SK-N-SH treated with all-trans-retinoic acid at 6 μM for 48 hours (cell line): ENCODE results near the gene NOC4L.

Experiments
- ATAC-seq: fragments of 200-7000 bp; cut with Tn5 transposase; 3 replicates; pipeline ENCODE4 v1.9.1; 2020; ENCODE audit warnings: mild to moderate bottlenecking, moderate library complexity
- ARNTL ChIP-seq: fragments of 450-650 bp; formaldehyde crosslinking; IDR thresholded peaks from 2 replicates; pipeline ENCODE4 v1.5.0; 2020; ENCODE audit warnings: low read depth, mild to moderate bottlenecking, moderate library complexity, borderline replicate concordance
- BACH2 ChIP-seq: fragments of 250-450 bp; sonication (Bioruptor Pico); IDR thresholded peaks from 2 replicates; pipeline ENCODE4 v1.9.0; 2021; ENCODE audit warnings: mild to moderate bottlenecking, borderline replicate concordance
- CSDC2 ChIP-seq: fragments of 250-450 bp; sonication (Bioruptor Pico); IDR thresholded peaks from 2 replicates; pipeline ENCODE4 v1.5.0; 2020; ENCODE audit warnings: mild to moderate bottlenecking, moderate library complexity
- ESRRG ChIP-seq: fragments of 250-450 bp; sonication (Bioruptor Pico); IDR thresholded peaks from 2 replicates; pipeline ENCODE4 v1.6.1; 2021; ENCODE audit warnings: mild to moderate bottlenecking
- GLIS3 ChIP-seq: fragments of 250-450 bp; sonication (Bioruptor Pico); IDR thresholded peaks from 2 replicates; pipeline ENCODE4 v1.5.0; 2020; ENCODE audit warnings: mild to moderate bottlenecking, moderate library complexity
- OSR1 ChIP-seq: fragments of 250-450 bp; sonication (Bioruptor Pico); IDR thresholded peaks from 2 replicates; pipeline ENCODE4 v1.8.0; 2022; ENCODE audit warnings: moderate library complexity, mild to moderate bottlenecking, inconsistent platforms
- PPARA ChIP-seq: fragments of 250-450 bp; sonication (Bioruptor Pico); IDR thresholded peaks from 2 replicates; pipeline ENCODE4 v1.5.0; 2020; ENCODE audit warnings: mild to moderate bottlenecking, borderline replicate concordance
- RARB ChIP-seq: fragments of 250-450 bp; sonication (Bioruptor Pico); IDR thresholded peaks from 2 replicates; pipeline ENCODE4 v1.8.0; 2021; ENCODE audit warnings: mild to moderate bottlenecking, moderate library complexity
- SNAI2 ChIP-seq: fragments of 250-450 bp; sonication (Bioruptor Pico); IDR thresholded peaks from 2 replicates; pipeline ENCODE4 v1.5.0; 2020; ENCODE audit warnings: mild to moderate bottlenecking, moderate library complexity
- TCF4 ChIP-seq: fragments of 250-450 bp; sonication (Bioruptor Pico); IDR thresholded peaks from 2 replicates; pipeline ENCODE4 v1.8.0; 2021; ENCODE audit warnings: mild to moderate bottlenecking, moderate library complexity, borderline replicate concordance
- TOX ChIP-seq: fragments of 250-450 bp; sonication (Bioruptor Pico); IDR thresholded peaks from 2 replicates; pipeline ENCODE4 v1.8.0; 2021; ENCODE audit warnings: mild to moderate bottlenecking, moderate library complexity, borderline replicate concordance
- ZC3H10 ChIP-seq: fragments of 250-450 bp; sonication (Bioruptor Pico); IDR thresholded peaks from 2 replicates; pipeline ENCODE4 v1.5.1; 2021; ENCODE audit warnings: mild to moderate bottlenecking, moderate library complexity
- ZFP3 ChIP-seq: fragments of 250-450 bp; sonication (Bioruptor Pico); IDR thresholded peaks from 2 replicates; pipeline ENCODE4 v1.5.0; 2020; ENCODE audit warnings: mild to moderate bottlenecking, moderate library complexity
- ZFP30 ChIP-seq: fragments of 450-650 bp; formaldehyde crosslinking; IDR thresholded peaks from 2 replicates; pipeline ENCODE4 v1.5.0; 2022; ENCODE audit warnings: mild to moderate bottlenecking, moderate library complexity
- ZNF565 ChIP-seq: fragments of 450-650 bp; formaldehyde crosslinking; conservative IDR thresholded peaks from 2 replicates; pipeline ENCODE4 v1.5.0; 2020; ENCODE audit warnings: low read depth, mild to moderate bottlenecking, moderate library complexity
- ZNF70 ChIP-seq: fragments of 450-650 bp; formaldehyde crosslinking; IDR thresholded peaks from 2 replicates; pipeline ENCODE4 v1.5.0; 2020; ENCODE audit warnings: mild to moderate bottlenecking, moderate library complexity
- ZNF8 ChIP-seq: fragments of 450-650 bp; formaldehyde crosslinking; IDR thresholded peaks from 2 replicates; pipeline ENCODE4 v1.5.0; 2020; ENCODE audit warnings: mild to moderate bottlenecking, moderate library complexity
- TF ChIP-seq, protein P1 (sequence below): fragments of 250-450 bp; sonication (Bioruptor Pico); IDR thresholded peaks from 2 replicates; pipeline ENCODE4 v1.5.1; 2020; ENCODE audit warnings: low read depth, mild to moderate bottlenecking, moderate library complexity
- TF ChIP-seq, protein P2 (sequence below): fragments of 250-450 bp; sonication (Bioruptor Pico); IDR thresholded peaks from 2 replicates; pipeline ENCODE4 v1.5.1; 2021; ENCODE audit warnings: mild to moderate bottlenecking, moderate library complexity
- TF ChIP-seq, protein P3 (sequence below): fragments of 250-450 bp; sonication (Bioruptor Pico); IDR thresholded peaks from 2 replicates; pipeline ENCODE4 v1.5.0; 2020; ENCODE audit warnings: mild to moderate bottlenecking, moderate library complexity
- TF ChIP-seq, protein P4 (sequence below): fragments of 250-450 bp; sonication (Bioruptor Pico); IDR thresholded peaks from 2 replicates; pipeline ENCODE4 v1.8.0; 2021; ENCODE audit warnings: low read depth, mild to moderate bottlenecking, moderate library complexity, borderline replicate concordance
- TF ChIP-seq, protein P5 (sequence below): fragments of 250-450 bp; sonication (Bioruptor Pico); IDR thresholded peaks from 2 replicates; pipeline ENCODE4 v1.8.0; 2020; ENCODE audit warnings: mild to moderate bottlenecking, moderate library complexity, borderline replicate concordance

NOC4L gene

DNA sequence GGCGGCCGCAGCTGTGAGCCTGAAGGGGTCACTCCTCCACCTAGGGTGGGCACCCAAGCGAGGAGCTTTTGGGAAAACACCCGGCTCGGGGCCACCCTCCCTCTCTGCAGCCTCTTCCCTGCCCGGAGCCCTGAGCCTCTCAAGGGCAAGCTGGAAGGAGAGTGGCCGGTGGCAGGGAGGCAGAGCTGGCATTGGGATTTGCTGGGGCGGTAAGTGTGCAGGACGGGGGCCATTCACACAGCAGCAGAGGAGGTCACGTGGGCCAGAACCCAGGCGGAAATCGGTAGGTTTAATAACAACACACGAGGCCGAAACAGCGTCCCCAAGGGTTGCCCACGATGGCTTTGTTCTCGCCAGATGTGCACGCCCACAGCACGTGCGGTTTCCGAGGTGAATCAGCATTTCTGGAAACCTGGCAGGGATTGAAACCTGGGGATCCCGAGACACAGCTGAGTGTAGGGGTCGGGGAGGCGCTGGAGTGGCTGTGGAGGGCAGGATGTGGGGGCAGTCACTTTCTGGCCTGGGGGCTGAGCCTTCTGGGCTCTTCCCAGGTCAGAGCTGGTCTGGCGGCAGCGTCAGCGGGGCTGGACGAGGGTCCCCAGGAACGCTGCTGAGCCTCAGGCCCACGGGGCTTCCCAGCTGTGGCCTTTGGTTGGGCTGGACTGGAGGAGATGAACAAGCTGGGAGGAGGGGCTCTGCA, 23.5 kb downstream of the NOC4L start:
- TF ChIP-seq, protein P1, sequence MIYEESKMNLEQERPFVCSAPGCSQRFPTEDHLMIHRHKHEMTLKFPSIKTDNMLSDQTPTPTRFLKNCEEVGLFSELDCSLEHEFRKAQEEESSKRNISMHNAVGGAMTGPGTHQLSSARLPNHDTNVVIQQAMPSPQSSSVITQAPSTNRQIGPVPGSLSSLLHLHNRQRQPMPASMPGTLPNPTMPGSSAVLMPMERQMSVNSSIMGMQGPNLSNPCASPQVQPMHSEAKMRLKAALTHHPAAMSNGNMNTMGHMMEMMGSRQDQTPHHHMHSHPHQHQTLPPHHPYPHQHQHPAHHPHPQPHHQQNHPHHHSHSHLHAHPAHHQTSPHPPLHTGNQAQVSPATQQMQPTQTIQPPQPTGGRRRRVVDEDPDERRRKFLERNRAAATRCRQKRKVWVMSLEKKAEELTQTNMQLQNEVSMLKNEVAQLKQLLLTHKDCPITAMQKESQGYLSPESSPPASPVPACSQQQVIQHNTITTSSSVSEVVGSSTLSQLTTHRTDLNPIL: no peak
- TF ChIP-seq, protein P2, sequence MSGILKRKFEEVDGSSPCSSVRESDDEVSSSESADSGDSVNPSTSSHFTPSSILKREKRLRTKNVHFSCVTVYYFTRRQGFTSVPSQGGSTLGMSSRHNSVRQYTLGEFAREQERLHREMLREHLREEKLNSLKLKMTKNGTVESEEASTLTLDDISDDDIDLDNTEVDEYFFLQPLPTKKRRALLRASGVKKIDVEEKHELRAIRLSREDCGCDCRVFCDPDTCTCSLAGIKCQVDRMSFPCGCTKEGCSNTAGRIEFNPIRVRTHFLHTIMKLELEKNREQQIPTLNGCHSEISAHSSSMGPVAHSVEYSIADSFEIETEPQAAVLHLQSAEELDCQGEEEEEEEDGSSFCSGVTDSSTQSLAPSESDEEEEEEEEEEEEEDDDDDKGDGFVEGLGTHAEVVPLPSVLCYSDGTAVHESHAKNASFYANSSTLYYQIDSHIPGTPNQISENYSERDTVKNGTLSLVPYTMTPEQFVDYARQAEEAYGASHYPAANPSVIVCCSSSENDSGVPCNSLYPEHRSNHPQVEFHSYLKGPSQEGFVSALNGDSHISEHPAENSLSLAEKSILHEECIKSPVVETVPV (CRISPR knock-in tag): no peak
- TF ChIP-seq GLIS3 (CRISPR knock-in tag): no peak
- no peak for TF ChIP-seq OSR1 (CRISPR knock-in tag)
- no peak for TF ChIP-seq CSDC2
- no peak for TF ChIP-seq TOX (CRISPR knock-in tag)
- TF ChIP-seq ZNF565 (CRISPR knock-in tag): no peak
- no peak for TF ChIP-seq ZNF70 (CRISPR knock-in tag)
- no peak for TF ChIP-seq ZNF8 (CRISPR knock-in tag)
- TF ChIP-seq ARNTL (CRISPR knock-in tag): no peak
- TF ChIP-seq ZFP30 (CRISPR knock-in tag): no peak
- TF ChIP-seq SNAI2 (CRISPR knock-in tag): no peak
- no peak for TF ChIP-seq TCF4 (CRISPR knock-in tag)
- no peak for TF ChIP-seq RARB (CRISPR knock-in tag)
- ATAC-seq: no peak

DNA sequence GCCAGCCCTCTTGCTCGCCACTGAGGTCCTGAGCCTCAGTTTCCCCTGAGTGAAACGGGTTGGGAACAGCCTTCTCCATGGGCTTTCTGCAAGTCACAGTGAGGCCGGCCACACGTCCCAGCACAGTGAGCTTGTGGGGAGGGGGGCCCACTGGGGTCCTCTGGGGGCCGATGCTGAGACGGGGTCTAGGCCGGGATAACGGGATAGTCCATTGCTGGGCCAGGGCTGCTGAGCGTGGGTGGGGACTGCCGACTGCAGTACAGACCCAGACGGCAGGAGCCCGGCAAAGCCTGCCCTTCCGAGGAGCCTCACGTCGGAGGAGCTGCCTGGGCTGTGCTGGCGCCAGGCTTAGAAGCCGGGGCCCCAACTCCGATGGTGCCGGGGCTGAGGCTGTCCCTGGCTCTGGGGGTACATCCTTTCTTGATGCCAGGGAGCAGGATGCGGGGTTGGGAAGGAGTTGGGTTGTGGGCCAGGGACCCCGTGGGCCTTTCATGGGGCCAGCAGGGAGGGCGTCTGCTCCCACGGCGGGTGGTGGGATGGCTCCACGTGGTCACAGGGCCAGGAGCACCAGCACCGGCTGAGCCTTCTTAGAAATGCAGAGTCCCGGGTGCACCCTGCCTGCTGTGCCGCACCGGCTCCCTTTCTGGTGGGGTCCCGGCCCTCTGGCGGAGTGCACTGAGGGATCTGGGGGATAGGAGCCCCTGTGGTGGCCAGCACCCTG, 24.2 kb downstream of the NOC4L start:
- TF ChIP-seq TOX (CRISPR knock-in tag) (no peak), ZFP30 (CRISPR knock-in tag) (no peak), BACH2 (CRISPR knock-in tag) (no peak), ZC3H10 (CRISPR knock-in tag) (no peak), ZNF565 (CRISPR knock-in tag) (no peak)
- TF ChIP-seq, protein P2 (CRISPR knock-in tag): no peak
- TF ChIP-seq, all 23 proteins: peak for 0
- ATAC-seq: no peak

DNA sequence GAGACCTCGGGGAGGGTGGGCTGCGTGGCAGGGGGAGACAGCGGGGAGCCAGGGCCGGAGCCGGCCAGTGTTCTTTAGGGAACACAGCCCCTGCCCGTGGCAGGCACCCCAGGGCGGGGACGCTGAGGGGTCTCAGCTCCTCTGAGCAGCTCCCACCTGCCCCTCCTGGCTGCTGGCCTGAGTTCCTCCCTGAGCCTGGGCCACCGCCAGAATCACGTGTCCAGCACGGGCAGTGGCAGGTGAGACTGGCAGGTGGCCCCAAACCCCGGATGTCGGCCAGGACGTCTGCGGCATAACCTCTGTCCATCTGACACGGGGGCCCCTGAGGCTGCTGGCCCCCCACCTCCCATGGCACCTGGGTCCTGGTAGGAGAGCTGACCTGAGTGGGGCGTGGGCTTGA, 25.1 kb downstream of the NOC4L start:
- ATAC-seq: no peak

More for the DNA sequence above, 25.1 kb downstream of the NOC4L start:
- no peak for TF ChIP-seq ESRRG (CRISPR knock-in tag)
- TF ChIP-seq GLIS3 (CRISPR knock-in tag): no peak
- TF ChIP-seq, protein P3, sequence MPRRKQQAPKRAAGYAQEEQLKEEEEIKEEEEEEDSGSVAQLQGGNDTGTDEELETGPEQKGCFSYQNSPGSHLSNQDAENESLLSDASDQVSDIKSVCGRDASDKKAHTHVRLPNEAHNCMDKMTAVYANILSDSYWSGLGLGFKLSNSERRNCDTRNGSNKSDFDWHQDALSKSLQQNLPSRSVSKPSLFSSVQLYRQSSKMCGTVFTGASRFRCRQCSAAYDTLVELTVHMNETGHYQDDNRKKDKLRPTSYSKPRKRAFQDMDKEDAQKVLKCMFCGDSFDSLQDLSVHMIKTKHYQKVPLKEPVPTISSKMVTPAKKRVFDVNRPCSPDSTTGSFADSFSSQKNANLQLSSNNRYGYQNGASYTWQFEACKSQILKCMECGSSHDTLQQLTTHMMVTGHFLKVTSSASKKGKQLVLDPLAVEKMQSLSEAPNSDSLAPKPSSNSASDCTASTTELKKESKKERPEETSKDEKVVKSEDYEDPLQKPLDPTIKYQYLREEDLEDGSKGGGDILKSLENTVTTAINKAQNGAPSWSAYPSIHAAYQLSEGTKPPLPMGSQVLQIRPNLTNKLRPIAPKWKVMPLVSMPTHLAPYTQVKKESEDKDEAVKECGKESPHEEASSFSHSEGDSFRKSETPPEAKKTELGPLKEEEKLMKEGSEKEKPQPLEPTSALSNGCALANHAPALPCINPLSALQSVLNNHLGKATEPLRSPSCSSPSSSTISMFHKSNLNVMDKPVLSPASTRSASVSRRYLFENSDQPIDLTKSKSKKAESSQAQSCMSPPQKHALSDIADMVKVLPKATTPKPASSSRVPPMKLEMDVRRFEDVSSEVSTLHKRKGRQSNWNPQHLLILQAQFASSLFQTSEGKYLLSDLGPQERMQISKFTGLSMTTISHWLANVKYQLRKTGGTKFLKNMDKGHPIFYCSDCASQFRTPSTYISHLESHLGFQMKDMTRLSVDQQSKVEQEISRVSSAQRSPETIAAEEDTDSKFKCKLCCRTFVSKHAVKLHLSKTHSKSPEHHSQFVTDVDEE (CRISPR knock-in tag): no peak
- TF ChIP-seq PPARA (CRISPR knock-in tag): no peak
- no peak for TF ChIP-seq ARNTL (CRISPR knock-in tag)
- TF ChIP-seq ZC3H10 (CRISPR knock-in tag): no peak
- TF ChIP-seq TCF4 (CRISPR knock-in tag): no peak
- TF ChIP-seq ZFP3: no peak
- no peak for TF ChIP-seq ZNF8 (CRISPR knock-in tag)
- TF ChIP-seq, protein P4, sequence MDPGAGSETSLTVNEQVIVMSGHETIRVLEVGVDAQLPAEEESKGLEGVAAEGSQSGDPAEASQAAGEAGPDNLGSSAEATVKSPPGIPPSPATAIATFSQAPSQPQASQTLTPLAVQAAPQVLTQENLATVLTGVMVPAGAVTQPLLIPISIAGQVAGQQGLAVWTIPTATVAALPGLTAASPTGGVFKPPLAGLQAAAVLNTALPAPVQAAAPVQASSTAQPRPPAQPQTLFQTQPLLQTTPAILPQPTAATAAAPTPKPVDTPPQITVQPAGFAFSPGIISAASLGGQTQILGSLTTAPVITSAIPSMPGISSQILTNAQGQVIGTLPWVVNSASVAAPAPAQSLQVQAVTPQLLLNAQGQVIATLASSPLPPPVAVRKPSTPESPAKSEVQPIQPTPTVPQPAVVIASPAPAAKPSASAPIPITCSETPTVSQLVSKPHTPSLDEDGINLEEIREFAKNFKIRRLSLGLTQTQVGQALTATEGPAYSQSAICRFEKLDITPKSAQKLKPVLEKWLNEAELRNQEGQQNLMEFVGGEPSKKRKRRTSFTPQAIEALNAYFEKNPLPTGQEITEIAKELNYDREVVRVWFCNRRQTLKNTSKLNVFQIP: no peak
- no peak for TF ChIP-seq ZNF565 (CRISPR knock-in tag)
- TF ChIP-seq CSDC2: no peak
- TF ChIP-seq, protein P1: no peak
- no peak for TF ChIP-seq ZNF70 (CRISPR knock-in tag)
- TF ChIP-seq RARB (CRISPR knock-in tag): no peak
- TF ChIP-seq, protein P5, sequence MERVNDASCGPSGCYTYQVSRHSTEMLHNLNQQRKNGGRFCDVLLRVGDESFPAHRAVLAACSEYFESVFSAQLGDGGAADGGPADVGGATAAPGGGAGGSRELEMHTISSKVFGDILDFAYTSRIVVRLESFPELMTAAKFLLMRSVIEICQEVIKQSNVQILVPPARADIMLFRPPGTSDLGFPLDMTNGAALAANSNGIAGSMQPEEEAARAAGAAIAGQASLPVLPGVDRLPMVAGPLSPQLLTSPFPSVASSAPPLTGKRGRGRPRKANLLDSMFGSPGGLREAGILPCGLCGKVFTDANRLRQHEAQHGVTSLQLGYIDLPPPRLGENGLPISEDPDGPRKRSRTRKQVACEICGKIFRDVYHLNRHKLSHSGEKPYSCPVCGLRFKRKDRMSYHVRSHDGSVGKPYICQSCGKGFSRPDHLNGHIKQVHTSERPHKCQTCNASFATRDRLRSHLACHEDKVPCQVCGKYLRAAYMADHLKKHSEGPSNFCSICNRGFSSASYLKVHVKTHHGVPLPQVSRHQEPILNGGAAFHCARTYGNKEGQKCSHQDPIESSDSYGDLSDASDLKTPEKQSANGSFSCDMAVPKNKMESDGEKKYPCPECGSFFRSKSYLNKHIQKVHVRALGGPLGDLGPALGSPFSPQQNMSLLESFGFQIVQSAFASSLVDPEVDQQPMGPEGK (CRISPR knock-in tag): no peak
- TF ChIP-seq OSR1 (CRISPR knock-in tag): no peak
